Mesendoderm (in vitro differentiated cells): Measurements from ENCODE around the gene ZNF750.

ENCODE experiments used
- DNase-seq: peaks from one replicate; pipeline ENCODE4 v3.0.0; 2013
- H2AK5ac ChIP-seq: 2 replicates; pipeline ENCODE4 v1.6.1; 2013; ENCODE audit warnings: low read length, inconsistent platforms
- H2BK120ac ChIP-seq: 2 replicates; pipeline ENCODE4 v1.6.1; 2013; ENCODE audit warnings: low read depth, mild to moderate bottlenecking, low read length, moderate library complexity, mixed read lengths
- H2BK15ac ChIP-seq: replicated peaks from 2 replicates; pipeline ENCODE4 v1.6.1; 2013; ENCODE audit warnings: low read depth, mild to moderate bottlenecking, moderate library complexity
- H2BK5ac ChIP-seq: 2 replicates; pipeline ENCODE4 v1.6.1; 2013; ENCODE audit warnings: low read length, inconsistent platforms
- H3K18ac ChIP-seq: 2 replicates; pipeline ENCODE4 v1.6.1; 2013; ENCODE audit warnings: mild to moderate bottlenecking, low read length, mixed read lengths
- H3K23ac ChIP-seq: one replicate; pipeline ENCODE4 v1.6.1; 2013; ENCODE audit warnings: low read length
- H3K27ac ChIP-seq: 2 replicates; pipeline ENCODE4 v1.5.1; 2013; ENCODE audit warnings: low read depth, mild to moderate bottlenecking, inconsistent platforms, low read length, moderate library complexity
- H3K27me3 ChIP-seq: 2 replicates; pipeline ENCODE4 v1.6.1; 2013; ENCODE audit warnings: low read length, control low read depth, mild to moderate bottlenecking, inconsistent platforms; ENCODE audit not compliant: insufficient read depth, poor library complexity
- H3K36me3 ChIP-seq: 2 replicates; pipeline ENCODE4 v1.6.1; 2013; ENCODE audit warnings: low read length, inconsistent platforms; ENCODE audit not compliant: control insufficient read depth, insufficient read depth
- H3K4ac ChIP-seq: one replicate; pipeline ENCODE4 v1.6.1; 2013; ENCODE audit warnings: low read depth, mild to moderate bottlenecking, low read length, moderate library complexity
- H3K4me1 ChIP-seq: 2 replicates; pipeline ENCODE4 v1.6.1; 2013; ENCODE audit warnings: low read depth, low read length, inconsistent platforms; ENCODE audit not compliant: control insufficient read depth
- H3K4me2 ChIP-seq: 2 replicates; pipeline ENCODE4 v1.6.1; 2013; ENCODE audit warnings: low read length
- H3K4me3 ChIP-seq: 2 replicates; pipeline ENCODE4 v1.5.1; 2013; ENCODE audit warnings: mild to moderate bottlenecking, low read length
- H3K56ac ChIP-seq: one replicate; pipeline ENCODE4 v1.6.1; 2013; ENCODE audit warnings: low read length
- H3K79me1 ChIP-seq: 2 replicates; pipeline ENCODE4 v1.6.1; 2013; ENCODE audit warnings: low read length, inconsistent platforms
- H3K79me2 ChIP-seq: 2 replicates; pipeline ENCODE4 v1.6.1; 2013; ENCODE audit warnings: mild to moderate bottlenecking, low read length; ENCODE audit not compliant: control insufficient read depth, insufficient read depth
- H3K9ac ChIP-seq: 2 replicates; pipeline ENCODE4 v1.6.1; 2013; ENCODE audit warnings: low read length, inconsistent platforms
- H4K5ac ChIP-seq: one replicate; pipeline ENCODE4 v1.6.1; 2013; ENCODE audit warnings: low read length
- H4K8ac ChIP-seq: one replicate; pipeline ENCODE4 v1.6.1; 2013; ENCODE audit warnings: low read depth, mild to moderate bottlenecking, control low read depth, low read length, moderate library complexity
- WGBS: extraction: QIAGEN DNeasy Blood & Tissue Kit; methylation state at CpG from one replicate; pipeline ENCODE4 v1.1.7; 2013; ENCODE audit warnings: low lambda C conversion rate, missing lambda C conversion rate; ENCODE audit not compliant: insufficient coverage; ENCODE audit errors: extremely low coverage; 5-methylcytosine and 5-hydroxymethylcytosine counted together

ZNF750 gene

DNA sequence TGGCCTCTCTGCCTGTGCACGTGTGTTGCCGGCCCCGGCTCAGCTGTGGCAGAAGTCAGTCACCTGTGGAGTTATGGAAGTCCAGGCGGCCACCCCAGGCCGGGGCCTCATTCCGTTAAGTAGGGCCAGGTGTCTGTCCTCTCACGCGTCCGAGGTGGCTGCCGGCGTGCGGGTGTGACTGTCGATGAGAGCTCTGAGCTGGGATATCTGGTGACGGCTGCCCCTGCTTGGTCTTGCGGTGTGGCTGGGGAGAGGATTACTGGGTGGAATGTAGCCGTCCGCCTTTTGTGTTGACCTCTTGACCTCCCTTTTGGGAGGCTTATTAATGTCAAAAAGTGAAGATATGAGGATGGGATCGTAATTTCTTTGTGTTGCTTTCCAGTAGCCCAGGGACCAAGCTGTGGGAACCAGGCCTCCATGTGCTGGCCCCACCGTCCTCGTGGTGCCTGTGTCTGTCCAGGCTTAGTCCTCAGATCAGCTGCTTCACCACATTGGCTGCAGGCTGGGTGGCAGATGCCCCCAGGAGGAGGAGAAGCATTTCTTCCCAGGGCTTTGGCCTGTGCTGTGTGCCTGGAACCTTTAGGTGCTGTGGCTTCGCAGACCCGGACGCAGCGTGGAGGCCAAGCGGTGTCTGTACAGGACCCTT, 23.0 kb upstream of the ZNF750 start:
- no CpG with 5 or more reads among the region's 25 CpGs for WGBS
- H3K79me1 ChIP-seq, result peaks cover 4% of the 10 kb centered on the region

DNA sequence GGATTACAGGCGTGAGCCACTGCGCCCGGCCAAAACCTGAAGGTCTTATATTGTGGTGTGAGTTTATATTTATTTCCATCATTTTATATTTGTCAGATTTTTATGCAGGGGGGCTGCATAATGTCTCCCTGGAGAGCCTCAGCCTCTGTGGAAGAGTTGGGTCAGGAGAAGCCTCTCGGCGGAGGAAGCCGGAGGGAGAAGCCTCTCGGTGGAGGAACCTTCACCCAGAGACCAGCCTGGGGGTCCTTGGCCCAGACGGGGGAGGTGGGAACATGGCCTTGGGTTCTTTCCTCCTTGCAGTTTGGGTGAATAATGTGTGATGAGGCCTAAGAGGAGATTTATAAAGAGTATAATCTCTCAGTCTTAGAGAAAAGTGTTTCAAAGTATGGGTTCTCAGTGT, 22.4 kb upstream of the ZNF750 start:
- Histone ChIP-seq H2AK5ac (no peak overlapping the region), H2BK5ac (no peak overlapping the region), H3K23ac (no peak overlapping the region), H3K79me1 (peaks cover 1% of the 10 kb centered on the region), H2BK15ac (no peak overlapping the region), H4K5ac (no peak overlapping the region), H3K56ac (no peak overlapping the region), H3K4me3 (no peak overlapping the region), H3K27ac (no peak overlapping the region), H4K8ac (no peak overlapping the region), H3K36me3 (no peaks in the 10 kb centered on the region), H3K27me3 (no peaks in the 10 kb centered on the region), H3K4ac (no peak overlapping the region), H3K4me1 (no peaks in the 10 kb centered on the region), H3K4me2 (no peak overlapping the region), H3K9ac (no peak overlapping the region), H3K79me2 (no peaks in the 10 kb centered on the region), H2BK120ac (no peak overlapping the region), H3K18ac (no peak overlapping the region)
- no CpG with 5 or more reads among the region's 8 CpGs for WGBS
- no peak for DNase-seq

More for the DNA sequence above, 23.0 kb upstream of the ZNF750 start:
- no peak overlapping the region for H2BK5ac ChIP-seq
- no peaks in the 10 kb centered on the region for H3K27me3 ChIP-seq
- H3K79me2 ChIP-seq, result no peaks in the 10 kb centered on the region
- no peak overlapping the region for H2AK5ac ChIP-seq
- H3K27ac ChIP-seq, result no peak overlapping the region
- H2BK120ac ChIP-seq, result no peak overlapping the region
- H3K4me3 ChIP-seq, result no peak overlapping the region
- H3K4ac ChIP-seq, result no peak overlapping the region
- H3K4me2 ChIP-seq, result no peak overlapping the region
- H3K56ac ChIP-seq, result no peak overlapping the region
- no peak for DNase-seq
- H4K5ac ChIP-seq, result no peak overlapping the region
- H2BK15ac ChIP-seq, result no peak overlapping the region
- no peaks in the 10 kb centered on the region for H3K4me1 ChIP-seq
- no peak overlapping the region for H3K23ac ChIP-seq
- H3K18ac ChIP-seq, result no peak overlapping the region
- H3K36me3 ChIP-seq, result no peaks in the 10 kb centered on the region
- no peak overlapping the region for H3K9ac ChIP-seq
- no peak overlapping the region for H4K8ac ChIP-seq

DNA sequence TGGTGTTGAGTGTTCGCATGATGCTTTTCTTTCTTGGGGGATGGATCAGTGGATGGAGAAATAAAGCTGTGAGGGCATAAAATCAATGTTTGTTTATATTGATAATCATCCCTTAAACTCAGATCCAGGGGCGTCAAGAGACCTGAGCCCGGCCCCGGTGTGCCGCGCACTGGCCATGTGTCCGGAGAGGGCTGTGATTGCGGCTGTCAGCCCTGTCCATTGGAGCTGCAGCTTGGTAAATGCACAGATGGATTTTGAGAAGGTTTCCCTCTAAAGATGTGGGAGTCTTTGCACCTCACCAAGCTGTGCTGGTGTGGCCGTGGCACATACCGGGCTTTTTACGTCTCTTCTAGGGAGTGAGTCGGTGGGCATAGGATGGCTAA, 21.6 kb upstream of the ZNF750 start:
- Histone ChIP-seq H3K9ac (no peak overlapping the region), H3K79me2 (no peaks in the 10 kb centered on the region), H3K27me3 (no peaks in the 10 kb centered on the region), H3K18ac (no peak overlapping the region), H3K4me2 (no peak overlapping the region), H3K4ac (no peak overlapping the region), H3K27ac (no peak overlapping the region), H2BK5ac (no peak overlapping the region), H2BK15ac (no peak overlapping the region), H3K23ac (no peak overlapping the region), H3K36me3 (no peaks in the 10 kb centered on the region), H2AK5ac (no peak overlapping the region), H2BK120ac (no peak overlapping the region), H3K56ac (no peak overlapping the region), H4K8ac (no peak overlapping the region), H4K5ac (no peak overlapping the region), H3K79me1 (peaks cover 1% of the 10 kb centered on the region), H3K4me1 (no peaks in the 10 kb centered on the region), H3K4me3 (no peak overlapping the region)
- WGBS, result no CpG with 5 or more reads among the region's 12 CpGs
- no peak for DNase-seq

DNA sequence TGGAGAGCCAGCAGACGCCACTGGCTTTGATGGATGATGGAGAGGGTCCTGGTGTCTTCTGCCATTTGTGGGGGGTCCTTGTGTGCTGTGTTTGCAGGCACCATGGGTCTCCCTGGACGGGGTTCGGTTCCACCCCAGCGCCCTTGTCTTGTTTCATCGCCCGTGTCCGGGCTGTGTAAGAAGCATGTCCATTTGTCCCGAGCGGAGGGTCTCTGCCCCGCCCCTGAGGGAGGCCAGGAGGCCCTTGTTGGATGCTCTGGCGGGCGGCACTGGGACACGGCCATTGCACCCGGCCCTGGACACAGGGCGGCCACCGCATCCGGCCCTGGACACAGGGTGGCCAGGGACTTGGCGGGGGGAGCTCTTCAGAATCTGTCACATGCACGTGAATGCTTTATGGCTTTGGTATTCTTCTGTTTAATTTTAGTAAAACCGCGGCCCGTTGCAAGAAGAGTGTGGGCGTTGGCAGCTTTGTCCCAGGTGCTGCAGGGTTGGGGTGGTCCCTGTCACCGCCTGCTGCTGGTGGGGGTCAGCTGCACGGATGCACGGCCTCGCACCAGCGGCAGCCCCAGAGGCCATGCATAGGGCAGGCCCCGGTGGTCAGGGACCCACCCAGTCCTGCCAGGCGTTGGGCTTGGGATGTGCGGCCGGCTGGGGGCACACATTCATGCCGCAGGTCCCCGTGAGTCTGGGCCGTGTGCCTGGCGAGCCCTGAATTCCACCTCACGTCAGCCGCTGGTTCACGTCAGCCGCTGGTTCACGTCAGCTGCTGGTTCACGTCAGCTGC, 21.0 kb upstream of the ZNF750 start:
- Histone ChIP-seq H4K5ac (no peak overlapping the region), H3K4me3 (no peak overlapping the region), H3K4ac (no peak overlapping the region), H3K23ac (no peak overlapping the region), H3K79me1 (peaks cover 1% of the 10 kb centered on the region), H3K36me3 (no peaks in the 10 kb centered on the region), H3K27me3 (no peaks in the 10 kb centered on the region), H3K79me2 (no peaks in the 10 kb centered on the region), H2AK5ac (no peak overlapping the region), H2BK5ac (no peak overlapping the region), H3K4me1 (no peaks in the 10 kb centered on the region), H4K8ac (no peak overlapping the region), H3K27ac (no peak overlapping the region), H2BK15ac (no peak overlapping the region), H3K18ac (no peak overlapping the region), H3K4me2 (no peak overlapping the region), H3K56ac (no peak overlapping the region), H2BK120ac (no peak overlapping the region), H3K9ac (no peak overlapping the region)
- DNase-seq, result no peak
- WGBS, result no CpG with 5 or more reads among the region's 42 CpGs

DNA sequence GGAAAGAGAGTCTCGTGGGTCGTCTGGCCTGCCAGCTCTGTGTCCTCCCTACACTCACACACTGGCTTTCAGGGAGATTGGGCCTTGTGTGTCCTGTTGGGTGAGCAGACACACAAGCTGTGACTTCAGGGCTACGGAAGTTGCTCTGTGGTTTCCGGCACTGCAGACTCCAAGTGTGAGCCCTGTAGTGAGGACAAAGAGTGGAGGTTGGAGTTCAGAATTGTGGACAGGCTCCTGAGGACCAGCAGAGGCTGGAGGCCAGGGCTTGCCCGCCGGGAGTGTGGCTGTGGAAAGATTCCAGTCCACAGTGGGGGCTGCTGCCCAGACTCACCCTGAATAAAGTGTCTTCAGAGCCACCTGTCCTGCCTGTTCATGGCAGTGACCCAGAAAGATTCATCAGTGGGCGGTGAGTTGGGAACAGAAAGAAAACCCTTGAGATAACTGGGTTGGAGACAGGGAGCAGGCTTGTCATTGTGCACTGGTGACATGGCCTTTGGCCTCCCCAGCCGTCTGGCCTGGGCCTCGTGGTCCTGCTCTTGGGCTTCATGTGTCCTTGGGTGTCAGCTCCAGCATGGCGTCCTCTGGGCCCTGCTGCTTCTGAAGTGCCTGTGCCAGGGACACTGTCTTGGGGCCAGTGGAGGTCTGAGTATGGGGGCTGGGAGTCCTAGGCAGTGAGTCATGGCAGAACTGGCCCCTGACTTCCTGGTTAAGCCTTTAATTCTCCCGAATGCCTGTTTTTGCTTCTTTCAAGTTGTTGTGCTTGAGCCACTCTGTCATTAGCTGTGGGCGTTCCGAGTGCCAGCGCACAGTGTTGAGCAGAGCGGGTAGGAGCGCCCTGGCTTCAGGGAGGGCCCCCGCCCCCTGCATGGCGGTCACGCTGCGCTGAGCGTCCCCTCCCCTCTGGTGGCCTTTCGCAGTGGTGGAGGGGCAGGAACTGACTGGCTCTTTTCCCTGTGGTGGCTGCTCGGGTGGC, 19.9 kb upstream of the ZNF750 start:
- Histone ChIP-seq H3K4me1 (no peaks in the 10 kb centered on the region), H2BK5ac (no peak overlapping the region), H3K4ac (no peak overlapping the region), H3K56ac (peak overlapping the region; percentile 25), H3K23ac (no peak overlapping the region), H4K5ac (no peak overlapping the region), H3K36me3 (no peaks in the 10 kb centered on the region), H2BK15ac (no peak overlapping the region), H2AK5ac (no peak overlapping the region), H3K18ac (no peak overlapping the region), H4K8ac (no peak overlapping the region), H3K27ac (no peak overlapping the region), H3K4me3 (no peak overlapping the region), H3K27me3 (no peaks in the 10 kb centered on the region), H2BK120ac (no peak overlapping the region), H3K79me1 (peaks cover 1% of the 10 kb centered on the region), H3K79me2 (no peaks in the 10 kb centered on the region), H3K9ac (no peak overlapping the region), H3K4me2 (no peak overlapping the region)
- WGBS, result no CpG with 5 or more reads among the region's 23 CpGs
- peak; percentile 73 for DNase-seq
